GM23338 (cell line): Measurements from ENCODE around the gene CDC25C. TPM values are rescaled to one million over a fixed set of nuclear protein-coding genes. Genes with fewer than 3 reads are reported as not detected.

ENCODE experiments used
- ATAC-seq: fragments of 200-7000 bp; cut with Tn5 transposase; 3 replicates; pipeline ENCODE4 v1.9.1; 2020
- DNase-seq: peaks from one replicate; pipeline ENCODE4 v3.0.0-alpha.2; 2015; ENCODE audit warnings: low spot score
- H2AFZ ChIP-seq: fragments of 200-600 bp; sonication (generic); 2 replicates; pipeline ENCODE4 v1.8.0; 2016; ENCODE audit warnings: antibody characterized with exemption, mild to moderate bottlenecking, moderate library complexity
- H3F3A ChIP-seq: fragments of 200-600 bp; sonication (generic); replicated peaks from 2 replicates; pipeline ENCODE4 v1.8.0; 2017; ENCODE audit warnings: antibody characterized with exemption, mixed run types, low read depth
- H3K27ac ChIP-seq: fragments of 200-600 bp; sonication (generic); 2 replicates; pipeline ENCODE4 v1.6.1; 2016; ENCODE audit warnings: low read depth
- H3K27me3 ChIP-seq: fragments of 200-600 bp; sonication (generic); 2 replicates; pipeline ENCODE4 v1.8.0; 2016; ENCODE audit warnings: mild to moderate bottlenecking, mixed run types, moderate library complexity; ENCODE audit not compliant: insufficient read depth
- H3K36me3 ChIP-seq: fragments of 200-600 bp; sonication (generic); 2 replicates; pipeline ENCODE4 v1.8.0; 2016; ENCODE audit warnings: mild to moderate bottlenecking; ENCODE audit not compliant: insufficient read depth
- H3K4me1 ChIP-seq: fragments of 200-600 bp; sonication (generic); 2 replicates; pipeline ENCODE4 v1.8.0; 2016; ENCODE audit warnings: mild to moderate bottlenecking, moderate library complexity; ENCODE audit not compliant: insufficient read depth
- H3K4me2 ChIP-seq: fragments of 200-600 bp; sonication (generic); 2 replicates; pipeline ENCODE4 v1.7.1; 2017; ENCODE audit warnings: mixed run types
- H3K4me3 ChIP-seq: fragments of 200-600 bp; sonication (generic); 2 replicates; pipeline ENCODE4 v1.6.1; 2016; ENCODE audit warnings: mixed run types
- H3K79me2 ChIP-seq: fragments of 200-600 bp; sonication (generic); replicated peaks from 2 replicates; pipeline ENCODE4 v1.8.0; 2017; ENCODE audit warnings: mild to moderate bottlenecking; ENCODE audit not compliant: insufficient read depth
- H3K9me2 ChIP-seq: fragments of 200-600 bp; sonication (generic); 2 replicates; pipeline ENCODE4 v1.8.0; 2017; ENCODE audit not compliant: insufficient read depth
- H4K20me1 ChIP-seq: fragments of 200-600 bp; sonication (generic); replicated peaks from 2 replicates; pipeline ENCODE4 v1.8.0; 2017; ENCODE audit warnings: mild to moderate bottlenecking; ENCODE audit not compliant: insufficient read depth
- H3K27ac Mint-ChIP-seq: 2 replicates; pipeline ENCODE4 v1.8.0; 2020; ENCODE audit warnings: inconsistent platforms, mild to moderate bottlenecking, moderate library complexity, mixed read lengths
- H3K27me3 Mint-ChIP-seq: 3 replicates; pipeline ENCODE4 v1.8.0; 2022; ENCODE audit warnings: low read depth, mild to moderate bottlenecking, moderate library complexity, mixed read lengths, inconsistent platforms; ENCODE audit not compliant: insufficient read depth, poor library complexity
- H3K36me3 Mint-ChIP-seq: 3 replicates; pipeline ENCODE4 v1.8.0; 2021; ENCODE audit warnings: low read depth, mild to moderate bottlenecking, inconsistent platforms, moderate library complexity, mixed read lengths
- H3K4me1 Mint-ChIP-seq: 3 replicates; pipeline ENCODE4 v1.8.0; 2020; ENCODE audit warnings: mild to moderate bottlenecking, inconsistent platforms, mixed read lengths
- H3K4me3 Mint-ChIP-seq: 3 replicates; pipeline ENCODE4 v1.8.0; 2021; ENCODE audit warnings: moderate library complexity, mild to moderate bottlenecking, inconsistent platforms, mixed read lengths
- H3K9me3 Mint-ChIP-seq: 3 replicates; pipeline ENCODE4 v1.8.0; 2020; ENCODE audit warnings: moderate library complexity, mild to moderate bottlenecking, inconsistent platforms, mixed read lengths
- CREB1 ChIP-seq: fragments of 250-450 bp; sonication (Bioruptor Pico); IDR thresholded peaks from 2 replicates; pipeline ENCODE4 v1.5.0; 2020; ENCODE audit warnings: low read depth, mild to moderate bottlenecking, moderate library complexity
- EZH2 ChIP-seq: fragments of 200-600 bp; sonication (generic); IDR thresholded peaks from one replicate; pipeline ENCODE4 v1.8.0; 2017; ENCODE audit warnings: antibody characterized with exemption, mild to moderate bottlenecking, low read depth; ENCODE audit not compliant: unreplicated experiment
- EZH2phosphoT487 ChIP-seq: fragments of 200-600 bp; sonication (generic); IDR thresholded peaks from one replicate; pipeline ENCODE4 v1.8.1; 2018; ENCODE audit warnings: antibody characterized with exemption; ENCODE audit not compliant: unreplicated experiment
- JUNB ChIP-seq: IDR thresholded peaks from one replicate; pipeline ENCODE4 v1.6.1; 2016; ENCODE audit warnings: antibody characterized with exemption; ENCODE audit not compliant: unreplicated experiment
- NANOG ChIP-seq: IDR thresholded peaks from 2 replicates; pipeline ENCODE4 v1.6.1; 2016; ENCODE audit warnings: antibody characterized with exemption, borderline replicate concordance
- POLR2AphosphoS5 ChIP-seq: IDR thresholded peaks from 2 replicates; pipeline ENCODE4 v1.6.1; 2016; ENCODE audit warnings: antibody characterized with exemption, low read depth
- REST ChIP-seq: IDR thresholded peaks from one replicate; pipeline ENCODE4 v1.6.1; 2018; ENCODE audit warnings: antibody characterized with exemption; ENCODE audit not compliant: unreplicated experiment
- STAT1 ChIP-seq: IDR thresholded peaks from one replicate; pipeline ENCODE4 v1.6.1; 2016; ENCODE audit warnings: antibody characterized with exemption; ENCODE audit not compliant: unreplicated experiment
- ZNF114 ChIP-seq: fragments of 250-450 bp; sonication (Bioruptor Pico); IDR thresholded peaks from 2 replicates; pipeline ENCODE4 v1.5.0; 2020; ENCODE audit warnings: mild to moderate bottlenecking, moderate library complexity
- ZNF331 ChIP-seq: fragments of 250-450 bp; sonication (Bioruptor Pico); IDR thresholded peaks from 2 replicates; pipeline ENCODE4 v1.5.0; 2020; ENCODE audit warnings: low read depth, mild to moderate bottlenecking, moderate library complexity
- polyA plus RNA-seq: library from polyadenylated mRNA; unstranded; fragments of >200 nt; fragmentation: Nextera tagmentation; extraction: Ambion mirVana; gene quantifications from 2 replicates; pipeline ENCODE4 v1.2.1, GENCODE V29; 2016
- total RNA-seq: library from RNA; depleted of rRNA; stranded (reverse); fragments of >200 nt; shearing (Covaris generic); gene quantifications from 2 replicates; pipeline ENCODE4 v1.2.3, GENCODE V29; 2014
- TF ChIP-seq, protein P1 (sequence below): IDR thresholded peaks from 2 replicates; pipeline ENCODE4 v1.6.1; 2016; ENCODE audit warnings: antibody characterized with exemption
- TF ChIP-seq, protein P2 (sequence below), 2 experiments: fragments of 200-600 bp in 1 of 2; sonication (generic) in 1 of 2; conservative IDR thresholded peaks; 2 replicates each; pipeline versions ENCODE4 v1.5.1 to v1.6.1; 2016 to 2017; ENCODE audit warnings: antibody characterized with exemption in 2 of 2, low read depth in 2 of 2, mild to moderate bottlenecking in 2 of 2, moderate library complexity in 1 of 2

The CDC25C gene
- total and polyA plus RNA-seq, 2 experiments from 2014 or later = 20.9 to 25.6 TPM

- peaks cover 11% of the 10 kb centered on the region; the same call in 1 of the 2 replicates for H3K4me1 ChIP-seq
- no peak overlapping the region for H3K4me3 ChIP-seq
- ATAC-seq = no peak
- H2AFZ ChIP-seq = no peak overlapping the region
- H3K9me3 Mint-ChIP-seq = no peaks in the 10 kb centered on the region; the same call in 2 of the 3 replicates
- peaks cover 59% of the 10 kb centered on the region for H3K36me3 Mint-ChIP-seq
- H3K4me3 Mint-ChIP-seq = no peak overlapping the region
- DNase-seq = no peak
- no peaks in the 10 kb centered on the region for H3K27me3 ChIP-seq
- peaks cover 16% of the 10 kb centered on the region for H3K4me1 Mint-ChIP-seq
- H3K4me2 ChIP-seq = no peak overlapping the region
- H3F3A ChIP-seq = no peaks in the 10 kb centered on the region; the same call in 1 of the 2 replicates
- H3K27me3 Mint-ChIP-seq = peaks cover 12% of the 10 kb centered on the region
- H4K20me1 ChIP-seq = peaks cover 7% of the 10 kb centered on the region
- H3K27ac Mint-ChIP-seq = no peak overlapping the region
- H3K36me3 ChIP-seq = peaks cover 10% of the 10 kb centered on the region
- TF ChIP-seq STAT1 (no peak), EZH2phosphoT487 (no peak), JUNB (no peak), CREB1 (CRISPR knock-in tag) (no peak), ZNF331 (CRISPR knock-in tag) (no peak), ZNF114 (CRISPR knock-in tag) (no peak), POLR2AphosphoS5 (no peak), REST (no peak), NANOG (no peak), EZH2 (no peak)
- TF ChIP-seq, protein P1, sequence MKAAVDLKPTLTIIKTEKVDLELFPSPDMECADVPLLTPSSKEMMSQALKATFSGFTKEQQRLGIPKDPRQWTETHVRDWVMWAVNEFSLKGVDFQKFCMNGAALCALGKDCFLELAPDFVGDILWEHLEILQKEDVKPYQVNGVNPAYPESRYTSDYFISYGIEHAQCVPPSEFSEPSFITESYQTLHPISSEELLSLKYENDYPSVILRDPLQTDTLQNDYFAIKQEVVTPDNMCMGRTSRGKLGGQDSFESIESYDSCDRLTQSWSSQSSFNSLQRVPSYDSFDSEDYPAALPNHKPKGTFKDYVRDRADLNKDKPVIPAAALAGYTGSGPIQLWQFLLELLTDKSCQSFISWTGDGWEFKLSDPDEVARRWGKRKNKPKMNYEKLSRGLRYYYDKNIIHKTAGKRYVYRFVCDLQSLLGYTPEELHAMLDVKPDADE = no peak
- TF ChIP-seq, protein P2, sequence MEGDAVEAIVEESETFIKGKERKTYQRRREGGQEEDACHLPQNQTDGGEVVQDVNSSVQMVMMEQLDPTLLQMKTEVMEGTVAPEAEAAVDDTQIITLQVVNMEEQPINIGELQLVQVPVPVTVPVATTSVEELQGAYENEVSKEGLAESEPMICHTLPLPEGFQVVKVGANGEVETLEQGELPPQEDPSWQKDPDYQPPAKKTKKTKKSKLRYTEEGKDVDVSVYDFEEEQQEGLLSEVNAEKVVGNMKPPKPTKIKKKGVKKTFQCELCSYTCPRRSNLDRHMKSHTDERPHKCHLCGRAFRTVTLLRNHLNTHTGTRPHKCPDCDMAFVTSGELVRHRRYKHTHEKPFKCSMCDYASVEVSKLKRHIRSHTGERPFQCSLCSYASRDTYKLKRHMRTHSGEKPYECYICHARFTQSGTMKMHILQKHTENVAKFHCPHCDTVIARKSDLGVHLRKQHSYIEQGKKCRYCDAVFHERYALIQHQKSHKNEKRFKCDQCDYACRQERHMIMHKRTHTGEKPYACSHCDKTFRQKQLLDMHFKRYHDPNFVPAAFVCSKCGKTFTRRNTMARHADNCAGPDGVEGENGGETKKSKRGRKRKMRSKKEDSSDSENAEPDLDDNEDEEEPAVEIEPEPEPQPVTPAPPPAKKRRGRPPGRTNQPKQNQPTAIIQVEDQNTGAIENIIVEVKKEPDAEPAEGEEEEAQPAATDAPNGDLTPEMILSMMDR (conservative IDR thresholded peaks at IDR 0.05; ENCODE audit: low read depth in 2 of 2) = no peak
- peaks cover 17% of the 10 kb centered on the region for H3K79me2 ChIP-seq
- no peaks in the 10 kb centered on the region; the same call in 1 of the 2 replicates for H3K9me2 ChIP-seq
- H3K27ac ChIP-seq = no peak overlapping the region
Measured at GRCh38 chr5:138349852-138350562, 18.4 kb upstream of the CDC25C start.
